C4-2B (cell line): Measurements from ENCODE around the gene WDR49.

Experiments used
- CTCF ChIP-seq: fragments of 450-650 bp; conservative IDR thresholded peaks from 2 replicates; pipeline ENCODE4 v1.5.1; 2017; ENCODE audit warnings: mild to moderate bottlenecking
- ZFX ChIP-seq: fragments of 450-650 bp; IDR thresholded peaks from 2 replicates; pipeline ENCODE4 v1.6.1; 2017

- TF ChIP-seq CTCF (no peak), ZFX (no peak)
These were observed 199.9 kb downstream of the WDR49 start for GRCh38 chr3:167453815-167454214.
